Measurements from ENCODE around the gene RBBP8. TPM values are rescaled to one million over a fixed set of nuclear protein-coding genes. Genes with fewer than 3 reads are reported as not detected.

The RBBP8 gene
- total and polyA plus RNA-seq, 10 of the 15 experiments (the other 5 are each of a cell fraction or from before 2014, with no cell fraction given) = 46.2 to 82.3 (median 68.7) TPM

GRCh38 chr18:23012249-23012648 is 79.1 kb downstream of the RBBP8 start:
- RAD21 ChIA-PET (ENCODE audit: unreplicated experiment) = no interaction called here
- intact Hi-C loops (cut with micrococcal nuclease; ENCODE audit: unreplicated experiment) (no loop called here), in situ Hi-C loops (cut with MboI) (no loop called here)
- Histone ChIP-seq H3K79me2 (ENCODE audit: control insufficient read depth, insufficient read depth, low read length) (no peaks in the 10 kb centered on the region), H4K20me1 (ENCODE audit: control insufficient read depth, insufficient read depth) (no peaks in the 10 kb centered on the region), H3K27ac (ENCODE audit: control insufficient read depth, insufficient read depth) (no peak overlapping the region), H3K9ac (ENCODE audit: control insufficient read depth, insufficient read depth, low read length) (no peak overlapping the region), H3K4me1 (ENCODE audit: control insufficient read depth, insufficient read depth, low read length) (no peaks in the 10 kb centered on the region), H3K4me2 (ENCODE audit: control insufficient read depth, insufficient read depth) (no peak overlapping the region), H2AFZ (ENCODE audit: control insufficient read depth, low read depth, low read length) (no peak overlapping the region), H3K36me3 (ENCODE audit: control insufficient read depth in 2 of 2, insufficient read depth in 2 of 2, low read length in 1 of 2) (peaks cover 0 to 2% of the 10 kb centered on the region in 2 experiments; a peak in 1 of 4 replicates), H3K4me3 (no peak overlapping the region), H3K9me3 (replicated peaks; ENCODE audit: control insufficient read depth, insufficient read depth, low read length) (no peaks in the 10 kb centered on the region), H3K27me3 (replicated peaks in 1 of 2; ENCODE audit: control insufficient read depth in 2 of 2, insufficient read depth in 2 of 2, low read length in 1 of 2) (no peaks in the 10 kb centered on the region)
- TF ChIP-seq RAD21 (IDR thresholded peaks at IDR 0.05; ENCODE audit: insufficient read depth, low read depth, low read length) (no peak), ZBTB11 (CRISPR knock-in tag; IDR thresholded peaks at IDR 0.05) (no peak), HDAC2 (IDR thresholded peaks at IDR 0.05) (no peak), MTA2 (IDR thresholded peaks at IDR 0.05; ENCODE audit: low read depth) (no peak), CBFB (IDR thresholded peaks at IDR 0.05; ENCODE audit: low read depth) (no peak), MEF2A (IDR thresholded peaks at IDR 0.05; ENCODE audit: insufficient read depth, low read depth, low read length) (no peak), CBX5 (IDR thresholded peaks at IDR 0.05; ENCODE audit: low read depth) (no peak), ZNF622 (IDR thresholded peaks at IDR 0.05) (no peak), TCF7 (IDR thresholded peaks at IDR 0.05; ENCODE audit: borderline replicate concordance) (no peak), JUNB (IDR thresholded peaks at IDR 0.05) (no peak), BCL3 (IDR thresholded peaks at IDR 0.05; ENCODE audit: borderline replicate concordance, insufficient read depth, low read depth, low read length, poor library complexity, severe bottlenecking) (no peak), NRF1 (conservative IDR thresholded peaks at IDR 0.05; ENCODE audit: low read depth, low read length) (no peak), IRF5 (IDR thresholded peaks at IDR 0.05; ENCODE audit: borderline replicate concordance) (no peak), NFYA (IDR thresholded peaks at IDR 0.05; ENCODE audit: borderline replicate concordance, low read depth, low read length) (no peak), BACH1 (IDR thresholded peaks at IDR 0.05; ENCODE audit: borderline replicate concordance) (no peak)
- FAIRE-seq = no peak
- SMC1A ChIA-PET (ENCODE audit: uncharacterized antibody, unreplicated experiment) = interaction anchor here (1.8 to 2.1 kb wide), 3 partner anchors 12 to 34 kb away, joined by 4 to 7 read pairs (median 5); no protein-coding TSS in a partner anchor
- no peak for DNase-seq (ENCODE audit: low read depth, low spot score)
- WGBS (ENCODE audit: insufficient coverage, insufficient replicate concordance, low lambda C conversion rate, missing lambda C conversion rate) = 96% methylated on average over 1 of the region's 1 CpG
- POLR2A ChIA-PET = interaction anchor here (0.6 to 1.3 kb wide), 2 partner anchors 11 to 572 kb away, joined by 3 to 10 read pairs; no protein-coding TSS in a partner anchor
- no TSS peak for BruUV-seq (replicated peaks)
- CTCF ChIA-PET = interaction anchor here (1.1 to 1.9 kb wide), 2 partner anchors 81 to 213 kb away, joined by 3 to 5 read pairs; no protein-coding TSS in a partner anchor
- no peak for ATAC-seq
